GM19324 (cell line): ENCODE data around the gene TMX3.
A peak's percentile ranks its signal among the peaks of the same experiment; 100 is the strongest.

Experiments
- ATAC-seq: cut with Tn5 transposase; IDR thresholded peaks from one replicate; pipeline ENCODE4 v1.9.1; 2021; ENCODE audit warnings: mild to moderate bottlenecking, moderate library complexity; ENCODE audit not compliant: unreplicated experiment, low FRiP score

TMX3 gene

GRCh38 chr18:68713796-68714195 lies 1.1 kb downstream of the TMX3 start:
- ATAC-seq: no peak

- no peak for ATAC-seq
These were observed 1.8 kb downstream of the TMX3 start for GRCh38 chr18:68713131-68713530.

GRCh38 chr18:68707646-68708045 lies 7.3 kb downstream of the TMX3 start:
- ATAC-seq: no peak

GRCh38 chr18:68705119-68705518 lies 9.8 kb downstream of the TMX3 start:
- no peak for ATAC-seq

GRCh38 chr18:68703326-68703725 lies 11.6 kb downstream of the TMX3 start:
- ATAC-seq: no peak

GRCh38 chr18:68701353-68701752 lies 13.6 kb downstream of the TMX3 start:
- ATAC-seq: no peak

GRCh38 chr18:68699043-68699442 lies 15.9 kb downstream of the TMX3 start:
- ATAC-seq: no peak

GRCh38 chr18:68696937-68697336 lies 18.0 kb downstream of the TMX3 start:
- ATAC-seq: no peak

GRCh38 chr18:68694316-68694715 lies 20.6 kb downstream of the TMX3 start:
- ATAC-seq: no peak

- no peak for ATAC-seq
These were observed 21.7 kb downstream of the TMX3 start for GRCh38 chr18:68693091-68693815.

- no peak for ATAC-seq
These were observed 35.4 kb downstream of the TMX3 start for GRCh38 chr18:68679528-68679927.

- ATAC-seq: peak; percentile 97
These were observed 38.0 kb downstream of the TMX3 start for GRCh38 chr18:68676913-68677312.

- no peak for ATAC-seq
These were observed 47.8 kb downstream of the TMX3 start for GRCh38 chr18:68667121-68667520.

GRCh38 chr18:68666381-68666780 lies 48.5 kb downstream of the TMX3 start:
- ATAC-seq: no peak

GRCh38 chr18:68665628-68666027 lies 49.3 kb downstream of the TMX3 start:
- no peak for ATAC-seq

GRCh38 chr18:68662754-68663153 lies 52.2 kb downstream of the TMX3 start:
- no peak for ATAC-seq

- no peak for ATAC-seq
These were observed 54.3 kb downstream of the TMX3 start for GRCh38 chr18:68660354-68661183.

- no peak for ATAC-seq
These were observed 66.7 kb downstream of the TMX3 start for GRCh38 chr18:68648191-68648590.

- no peak for ATAC-seq
These were observed 72.9 kb downstream of the TMX3 start for GRCh38 chr18:68642003-68642402.

- ATAC-seq: no peak
These were observed 74.0 kb downstream of the TMX3 start for GRCh38 chr18:68640861-68641260.

- ATAC-seq: no peak
These were observed 76.3 kb downstream of the TMX3 start for GRCh38 chr18:68638613-68639012.

GRCh38 chr18:68627812-68628211 lies 87.1 kb downstream of the TMX3 start:
- ATAC-seq: no peak
